Pancreas (tissue), 10 donors: ENCODE data around the gene ATG7. TPM values are rescaled to one million over a fixed set of nuclear protein-coding genes. Genes with fewer than 3 reads are reported as not detected.
"Not testable (repeated sequence)": the region's sequence is repeated elsewhere in the genome, so short reads cannot be mapped to it uniquely, and the experiment has no call there.

Source experiments
- ATAC-seq, 4 donors: fragments of 200-7000 bp; cut with Tn5 transposase; one replicate each; pipeline versions ENCODE4 v1.8.0 to v1.9.1; 2020; ENCODE audit warnings: mild to moderate bottlenecking in 4 of 4, moderate library complexity in 4 of 4
- DNase-seq, 6 donors: peaks; one replicate each; pipeline ENCODE4 v3.0.0-alpha.2; 2020
- FAIRE-seq: peaks from 2 replicates; lab custom pipeline; 2012; peaks lifted over from hg19 to GRCh38; lab: Jason Lieb, UNC
- H3K27ac ChIP-seq, 4 donors: fragments of 200-600 bp; sonication (generic); 1 replicate in 3 of 4; 2 replicates in 1 of 4; pipeline versions ENCODE4 v1.5.0 to v1.8.0; 2020
- H3K27me3 ChIP-seq, 4 donors: fragments of 200-600 bp; one replicate each; pipeline ENCODE4 v1.8.0; 2021
- H3K36me3 ChIP-seq, 3 donors: fragments of 200-600 bp; sonication (generic) in 1 of 3; one replicate each; pipeline versions ENCODE4 v1.5.0 to v1.8.0; 2020 to 2021
- H3K4me1 ChIP-seq, 3 donors: fragments of 200-600 bp; one replicate each; pipeline ENCODE4 v1.8.0; 2021
- H3K4me3 ChIP-seq, 4 donors: fragments of 200-600 bp; sonication (generic) in 2 of 4; one replicate each; pipeline versions ENCODE4 v1.5.0 to v1.8.0; 2020 to 2021
- H3K9me3 ChIP-seq, 4 donors: fragments of 200-600 bp; one replicate each; pipeline ENCODE4 v1.8.0; 2021
- CTCF ChIP-seq, 4 donors: fragments of 200-600 bp; sonication (generic) in 3 of 4; IDR thresholded peaks; one replicate each; pipeline versions ENCODE4 v1.5.0 to v1.8.0; 2021; ENCODE audit warnings: antibody characterized with exemption in 4 of 4
- WGBS, 2 donors: extraction: QIAGEN DNeasy Blood & Tissue Kit; methylation state at CpG; one replicate each; pipeline ENCODE4 v1.1.7; 2013; 5-methylcytosine and 5-hydroxymethylcytosine counted together
- intact Hi-C, 3 donors: fragments of 100-400 bp; cut with DNase I; formaldehyde crosslinking; loops; one replicate each; pipeline versions ENCODE4 v1.11.1 to v1.14.2; 2022
- polyA plus RNA-seq, 2 donors: library from polyadenylated mRNA; stranded (reverse); fragments of 200-250 nt; gene quantifications; one replicate each; pipeline ENCODE4 v1.2.3, GENCODE V29; 2013
- total RNA-seq, 6 donors: library from RNA; stranded (reverse); fragmentation: NEBNext Ultra II Directional in 4 of 6; extraction: Animal tissue kit (Norgen Biotek cat#: 25700) in 4 of 6; gene quantifications; one replicate each; pipeline versions ENCODE4 v1.2.1 to v1.2.4, GENCODE V29; 2021 to 2023
- donor health status: healthy with polysubstance abuse.
- donor health status: DM: no; HTN: no; CAD: no; lungs with moderate emphysema.
- donor health status: DM: no; HTN: no; CAD: no.
- donor health status: control.
- donor health status: control.
- donor health status: Bipolar disorder and iron deficiency.
- donor health status: DM: yes; HTN: yes; CAD: no.
- donor health status: DM: no; HTN: no; CAD: no.
- donor health status: DM: no; HTN: no; CAD: no.
- donor health status: DM: yes; HTN: yes; CAD: no.

ATG7 gene
- total and polyA plus RNA-seq, 8 donors, result 5.1 to 28.0 (median 15.7) TPM

GRCh38 chr3:11510001-11510340, 237.8 kb downstream of the ATG7 start:
- no peak overlapping the region for H3K27ac ChIP-seq
- H3K4me1 ChIP-seq, result peaks cover 13 to 25% (median 20%) of the 10 kb centered on the region in 3 donors
- H3K36me3 ChIP-seq, result no peaks in the 10 kb centered on the region
- DNase-seq (no peak), FAIRE-seq (no peak), ATAC-seq (no peak)
- WGBS, 2 donors, result 80 to 88% methylated on average over 5 of the region's 5 CpGs
- TF ChIP-seq CTCF (IDR thresholded peaks at IDR 0.05), result no peak
- no peak overlapping the region for H3K4me3 ChIP-seq
- no peaks in the 10 kb centered on the region for H3K27me3 ChIP-seq
- intact Hi-C loops, result no loop called here
- no peaks in the 10 kb centered on the region for H3K9me3 ChIP-seq

DNA sequence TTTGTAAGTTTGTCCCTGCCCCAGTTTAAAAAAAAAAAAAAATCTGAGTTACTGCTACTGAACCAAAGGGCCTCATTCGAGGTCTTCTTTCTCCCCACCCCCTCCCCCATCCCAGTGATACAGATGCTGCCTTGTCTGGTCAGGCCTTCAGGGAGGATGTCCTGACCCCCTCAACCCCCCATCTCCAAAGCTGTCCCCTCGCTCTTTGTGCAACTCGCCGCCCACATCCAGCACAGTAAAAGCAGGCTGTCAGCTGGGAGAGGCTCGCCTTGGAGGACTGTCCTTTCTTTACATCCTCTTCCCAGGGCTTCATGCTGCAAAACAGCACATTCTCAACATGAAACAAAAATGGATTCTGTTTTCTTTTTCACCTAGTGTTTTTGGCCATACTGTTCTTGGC, 238.2 kb downstream of the ATG7 start:
- Histone ChIP-seq H3K36me3 (no peaks in the 10 kb centered on the region), H3K27me3 (no peaks in the 10 kb centered on the region), H3K27ac (no peak overlapping the region), H3K4me3 (no peak overlapping the region), H3K9me3 (no peaks in the 10 kb centered on the region), H3K4me1 (peaks cover 13 to 25% (median 20%) of the 10 kb centered on the region in 3 donors)
- 84 to 89% methylated on average over 5 of the region's 5 CpGs for WGBS, 2 donors
- FAIRE-seq (no peak), DNase-seq (no peak), ATAC-seq (no peak)
- intact Hi-C loops, result no loop called here
- TF ChIP-seq CTCF (IDR thresholded peaks at IDR 0.05), result no peak

DNA sequence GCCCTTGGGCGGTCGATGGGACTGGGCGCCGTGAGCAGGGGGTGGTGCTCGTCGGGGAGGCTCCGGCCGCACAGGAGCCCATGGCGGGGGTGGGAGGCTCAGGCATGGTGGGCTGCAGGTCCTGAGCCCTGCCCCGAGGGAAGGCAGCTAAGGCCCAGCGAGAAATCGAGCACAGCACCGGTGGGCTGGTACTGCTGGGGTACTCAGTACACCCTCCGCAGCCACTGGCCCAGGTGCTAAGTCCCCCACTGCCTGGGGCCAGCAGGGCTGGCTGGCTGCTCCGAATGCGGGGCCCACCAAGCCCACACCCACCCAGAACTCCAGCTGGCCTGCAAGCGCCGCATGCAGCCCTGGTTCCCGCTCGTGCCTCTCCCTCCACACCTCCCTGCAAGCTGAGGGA, 239.4 kb downstream of the ATG7 start:
- 97 to 98% methylated on average over 16 to 20 of the region's 20 CpGs for WGBS, 2 donors

GRCh38 chr3:11513125-11513816, 241.1 kb downstream of the ATG7 start:
- 97% methylated on average over 27 of the region's 27 CpGs for WGBS, 2 donors
- ATAC-seq, H3K9me3 ChIP-seq, H3K27me3 ChIP-seq, FAIRE-seq, H3K36me3 ChIP-seq, intact Hi-C loops, H3K4me3 ChIP-seq: not testable (repeated sequence)
- DNase-seq, result peak in 1 of 6 donors; percentile 42
- Histone ChIP-seq H3K27ac (peak overlapping the region in 1 of 4 donors; percentile 4), H3K4me1 (peaks cover 11 to 22% (median 15%) of the 10 kb centered on the region in 3 donors)

More for the DNA sequence above, 239.4 kb downstream of the ATG7 start:
- ATAC-seq, H3K27ac ChIP-seq, H3K36me3 ChIP-seq, intact Hi-C loops, H3K9me3 ChIP-seq, FAIRE-seq, H3K27me3 ChIP-seq, H3K4me3 ChIP-seq: not testable (repeated sequence)
- H3K4me1 ChIP-seq, result peaks cover 13 to 25% (median 20%) of the 10 kb centered on the region in 3 donors
- peak in 1 of 6 donors; percentile 47 for DNase-seq

- peaks cover 6 to 17% (median 10%) of the 10 kb centered on the region in 3 donors for H3K4me1 ChIP-seq
- FAIRE-seq (no peak), ATAC-seq (no peak), DNase-seq (no peak)
- no peaks in the 10 kb centered on the region for H3K9me3 ChIP-seq
- intact Hi-C loops, result no loop called here
- 89 to 91% methylated on average over 3 of the region's 3 CpGs for WGBS, 2 donors
- H3K4me3 ChIP-seq, result no peak overlapping the region
- peak overlapping the region in 1 of 4 donors; percentile 4 for H3K27ac ChIP-seq
- H3K36me3 ChIP-seq, result no peaks in the 10 kb centered on the region
- TF ChIP-seq CTCF (IDR thresholded peaks at IDR 0.05), result no peak
- no peaks in the 10 kb centered on the region for H3K27me3 ChIP-seq
These were observed 241.6 kb downstream of the ATG7 start for GRCh38 chr3:11513817-11514135.

DNA sequence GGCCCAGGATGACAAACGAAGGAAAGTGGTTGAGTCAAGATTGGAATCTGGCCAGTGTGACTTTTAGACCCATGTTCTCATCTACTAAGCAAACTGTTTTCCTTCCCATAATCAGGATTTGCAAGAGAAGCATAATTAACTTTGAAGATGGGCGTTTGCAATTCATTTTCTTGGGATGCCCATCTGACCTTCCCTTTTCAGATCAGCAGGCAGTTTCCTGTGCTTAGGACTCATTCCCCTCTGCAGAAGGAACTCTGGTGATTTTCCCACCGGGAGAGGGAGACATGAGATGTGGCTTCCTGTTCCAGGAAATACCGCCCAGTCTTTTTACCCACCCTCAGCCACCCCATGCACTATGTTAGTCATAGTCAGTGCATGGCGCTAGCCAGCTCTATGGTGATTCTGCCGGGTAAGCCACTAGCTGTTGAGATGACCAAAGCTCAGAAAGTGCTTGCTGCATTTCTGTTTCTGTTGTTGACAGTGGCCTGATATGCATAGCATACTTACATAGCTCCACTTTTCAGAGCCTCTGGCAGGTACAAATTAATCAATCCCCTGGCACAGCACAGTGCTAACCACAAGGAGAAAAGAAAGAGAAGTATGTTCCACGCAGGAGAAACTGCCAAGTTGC, 242.1 kb downstream of the ATG7 start:
- H3K27me3 ChIP-seq, result no peaks in the 10 kb centered on the region
- H3K4me3 ChIP-seq, result no peak overlapping the region
- peak overlapping the region in 2 of 4 donors; percentile 4 to 28 for H3K27ac ChIP-seq
- ATAC-seq (peak in 3 of 4 donors; percentile 69 to 93 (median 86)), FAIRE-seq (no peak), DNase-seq (peak in 2 of 6 donors; percentile 48 to 63)
- peaks cover 2 to 13% (median 5%) of the 10 kb centered on the region in 3 donors for H3K4me1 ChIP-seq
- WGBS, 2 donors, result 39 to 44% methylated on average over 7 of the region's 7 CpGs
- H3K9me3 ChIP-seq, result no peaks in the 10 kb centered on the region
- intact Hi-C loops, result no loop called here
- TF ChIP-seq CTCF (IDR thresholded peaks at IDR 0.05), result no peak
- H3K36me3 ChIP-seq, result no peaks in the 10 kb centered on the region
